GM21367 (cell line): Measurements from ENCODE around the gene SH3GLB1.

Source experiments
- ATAC-seq: cut with Tn5 transposase; IDR thresholded peaks from one replicate; pipeline ENCODE4 v1.9.1; 2021; ENCODE audit not compliant: unreplicated experiment

The SH3GLB1 gene

DNA sequence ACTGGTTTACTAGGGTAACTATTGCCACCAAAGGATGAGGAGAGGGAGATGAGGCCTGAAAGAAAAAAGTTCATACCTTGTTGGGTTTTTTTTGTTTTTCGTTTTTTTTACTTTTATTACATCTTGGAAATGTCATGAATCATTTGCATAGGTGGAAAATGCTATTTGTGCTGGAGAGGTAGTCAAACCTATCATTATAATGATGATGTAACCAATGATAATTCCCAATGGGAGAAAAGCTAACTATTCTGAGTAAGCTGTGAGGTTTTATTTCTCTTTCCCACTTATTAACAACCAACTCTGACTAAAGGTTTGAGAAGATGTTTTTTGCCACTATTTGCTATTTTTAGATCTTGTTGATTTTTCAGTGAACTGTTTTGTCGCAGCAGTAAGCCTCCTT lies 29.0 kb downstream of the SH3GLB1 start:
- ATAC-seq = no peak

DNA sequence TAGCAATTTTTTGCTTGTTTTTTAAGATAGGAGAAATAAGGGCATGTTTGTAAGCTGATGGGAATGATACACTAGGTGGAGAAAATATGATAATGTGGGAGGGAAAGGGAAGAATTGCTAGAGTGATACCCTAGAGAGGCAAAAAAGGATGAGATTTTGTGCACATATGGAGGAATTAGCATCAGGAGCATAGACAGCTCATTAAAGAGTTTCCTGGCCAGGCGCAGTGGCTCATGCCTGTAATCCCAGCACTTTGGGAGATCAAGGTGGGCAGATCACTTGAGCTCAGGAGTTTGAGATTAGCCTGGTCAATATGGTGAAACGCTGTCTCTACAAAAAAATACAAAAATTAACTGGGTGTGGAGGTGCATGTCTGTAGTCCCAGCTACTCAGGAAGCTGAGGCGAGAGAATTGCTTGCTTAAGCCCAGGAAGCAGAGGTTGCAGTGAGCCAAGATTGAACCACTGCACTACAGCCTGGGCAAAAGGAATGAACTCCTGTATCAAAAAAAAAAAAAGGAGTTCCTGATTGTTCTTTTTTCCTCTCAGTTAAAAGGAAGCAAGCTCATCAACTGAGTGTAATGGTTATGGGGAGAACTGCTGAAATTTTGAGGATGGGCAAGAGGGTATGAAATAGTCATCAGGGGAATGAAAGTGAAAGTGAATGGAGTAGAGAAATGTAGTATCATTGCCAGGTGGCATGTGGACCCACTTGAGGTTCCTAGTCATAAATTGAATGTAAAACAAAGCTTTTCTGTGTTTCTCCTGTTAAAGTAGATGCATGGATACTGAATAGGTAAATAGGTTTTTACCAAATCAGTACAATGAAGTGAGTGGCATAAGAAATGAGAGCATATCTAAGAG lies 35.5 kb downstream of the SH3GLB1 start:
- ATAC-seq = no peak

DNA sequence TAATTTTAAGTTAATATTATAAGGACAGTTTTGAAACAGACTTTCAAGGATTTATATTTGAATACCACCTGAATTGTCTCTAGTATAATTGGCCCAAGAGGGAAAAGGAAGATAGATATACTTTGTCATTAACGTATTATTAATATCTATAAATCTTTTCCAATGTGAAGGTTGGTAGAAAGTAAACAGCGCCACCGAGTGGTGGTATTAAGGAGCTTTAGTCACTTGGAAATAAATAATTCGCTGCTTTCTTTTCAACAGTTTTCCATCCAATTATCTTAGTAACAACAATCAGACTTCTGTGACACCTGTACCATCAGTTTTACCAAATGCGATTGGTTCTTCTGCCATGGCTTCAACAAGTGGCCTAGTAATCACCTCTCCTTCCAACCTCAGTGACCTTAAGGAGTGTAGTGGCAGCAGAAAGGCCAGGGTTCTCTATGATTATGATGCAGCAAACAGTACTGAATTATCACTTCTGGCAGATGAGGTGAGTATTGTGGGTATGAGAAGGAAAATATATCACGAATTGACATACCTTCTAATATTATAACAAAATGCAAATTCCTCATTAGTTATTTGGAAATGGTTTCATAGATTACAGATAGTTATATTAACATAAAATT lies 37.7 kb downstream of the SH3GLB1 start:
- ATAC-seq = no peak

DNA sequence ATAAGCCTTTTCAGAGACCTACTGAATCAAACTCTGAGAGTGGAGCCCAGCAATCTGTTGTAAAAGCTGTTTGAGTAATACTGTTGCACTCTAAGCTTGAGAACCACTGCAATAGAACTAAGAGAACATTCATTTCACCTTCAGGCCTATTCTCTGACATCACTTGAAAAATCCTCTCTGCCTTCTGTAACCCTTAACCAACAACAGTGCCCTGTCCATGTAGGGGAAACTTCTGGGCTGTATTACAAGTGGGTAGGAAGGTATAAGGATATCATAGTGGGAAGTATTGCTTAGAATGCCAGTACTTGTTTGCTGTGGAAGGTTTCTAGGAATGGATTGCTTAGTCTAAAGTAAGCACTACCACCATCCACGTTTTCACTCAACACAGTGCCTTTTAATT lies 42.9 kb downstream of the SH3GLB1 start:
- no peak for ATAC-seq

DNA sequence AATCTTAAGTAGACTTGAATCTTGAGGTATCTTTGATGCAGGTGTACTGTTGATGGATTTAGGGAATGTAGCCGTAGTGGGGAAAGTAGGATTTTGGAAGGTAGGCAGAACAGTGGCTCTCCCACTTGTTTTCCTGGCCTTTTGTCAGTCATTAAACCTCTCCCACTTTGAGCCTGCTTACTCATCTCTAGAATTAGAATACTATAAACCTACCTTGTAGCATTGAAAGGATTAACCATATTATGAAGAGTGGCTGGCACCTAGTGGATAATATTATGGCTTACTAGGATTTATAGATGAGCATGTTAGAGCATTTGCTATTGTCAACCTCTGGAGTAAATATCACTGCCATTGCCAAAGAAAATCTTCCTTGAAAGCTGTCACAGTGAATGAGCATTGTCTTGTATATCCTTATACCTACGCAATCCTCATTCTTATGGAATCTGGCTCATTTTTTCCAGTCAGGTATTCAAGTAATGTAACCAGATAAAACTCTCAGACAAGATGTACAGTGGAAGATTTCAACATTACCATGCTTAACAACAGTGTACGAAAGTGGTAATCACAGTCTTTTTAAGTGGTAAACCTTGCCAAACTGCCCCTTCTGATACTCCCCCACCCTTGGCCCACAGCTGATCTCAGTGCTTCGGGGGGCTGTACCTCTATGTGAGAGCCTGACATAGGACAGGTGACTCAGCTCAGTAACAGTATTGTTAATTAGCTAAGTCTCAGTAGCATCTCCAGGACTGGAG lies 44.4 kb downstream of the SH3GLB1 start:
- no peak for ATAC-seq

DNA sequence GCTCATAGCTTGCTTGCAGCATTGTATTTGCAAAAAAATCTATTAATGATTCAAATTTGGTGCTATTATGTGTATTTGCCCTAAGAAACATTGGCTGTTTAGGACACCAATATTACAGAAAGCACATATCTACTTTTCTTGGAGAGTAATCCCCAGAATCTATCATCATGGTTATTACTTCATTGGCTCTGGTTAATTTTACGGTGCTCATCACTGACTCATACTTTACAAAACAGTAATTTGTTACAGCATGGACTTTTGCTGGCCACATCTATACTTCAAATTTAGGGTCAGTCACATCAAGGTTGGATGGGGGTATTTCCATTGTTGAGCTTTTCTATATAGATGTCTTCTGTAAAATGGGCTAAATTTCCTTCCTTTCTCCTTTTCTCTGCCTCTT lies 45.7 kb downstream of the SH3GLB1 start:
- ATAC-seq = no peak

DNA sequence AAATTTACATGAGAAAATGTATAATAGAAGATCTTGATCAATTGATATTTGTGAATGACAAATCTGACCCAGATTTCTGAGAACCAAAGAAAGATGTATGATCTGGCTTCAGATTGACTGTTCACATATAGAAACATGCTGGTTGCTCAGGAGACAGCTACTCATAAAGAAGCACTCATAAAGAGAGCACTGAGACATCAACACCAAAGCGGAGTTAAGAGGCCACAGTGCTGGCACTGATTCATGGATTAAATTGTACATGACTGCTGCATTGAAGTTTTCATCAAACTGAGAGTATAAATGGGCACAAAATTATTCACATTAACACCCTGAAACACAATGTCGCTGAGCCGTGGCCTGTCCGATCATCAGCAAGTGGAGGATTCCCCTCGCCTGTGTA lies 46.2 kb downstream of the SH3GLB1 start:
- no peak for ATAC-seq

DNA sequence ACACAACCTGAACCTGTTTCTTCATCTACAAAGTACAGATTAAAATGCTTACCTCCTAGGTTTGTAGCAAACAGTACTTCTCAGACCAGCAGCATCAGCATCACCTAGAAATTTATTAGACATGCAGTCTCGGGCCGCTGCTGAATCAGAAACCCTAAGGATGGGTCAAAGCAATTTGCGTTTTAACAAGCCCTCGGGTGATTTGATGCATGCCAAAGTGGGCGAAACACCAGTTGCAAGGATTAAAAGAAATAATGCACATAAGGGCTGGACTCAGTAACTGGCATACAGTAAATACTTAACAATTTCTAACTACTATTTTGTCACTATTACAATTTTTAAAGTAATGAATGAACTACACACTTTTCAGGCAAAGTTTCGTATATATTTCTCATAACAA lies 47.5 kb downstream of the SH3GLB1 start:
- no peak for ATAC-seq

DNA sequence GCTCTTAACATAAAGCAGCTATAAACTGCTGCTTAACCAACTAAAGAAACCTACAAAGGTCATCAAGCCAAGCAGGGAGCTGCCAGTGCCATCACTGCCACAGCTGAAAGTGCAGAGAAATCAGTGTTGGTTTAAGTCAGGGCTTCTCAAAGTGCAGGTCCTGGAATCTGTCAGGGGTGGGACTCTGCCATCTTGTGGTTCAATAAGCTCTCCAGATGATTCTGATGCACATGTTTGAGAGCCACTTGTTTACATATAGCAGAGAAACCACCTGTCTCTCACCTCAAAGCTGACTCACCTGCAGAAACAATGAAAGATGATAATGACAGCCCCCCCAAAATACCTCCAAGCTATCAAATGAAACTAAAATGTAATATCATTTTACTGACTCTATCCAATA lies 49.3 kb downstream of the SH3GLB1 start:
- ATAC-seq = no peak

DNA sequence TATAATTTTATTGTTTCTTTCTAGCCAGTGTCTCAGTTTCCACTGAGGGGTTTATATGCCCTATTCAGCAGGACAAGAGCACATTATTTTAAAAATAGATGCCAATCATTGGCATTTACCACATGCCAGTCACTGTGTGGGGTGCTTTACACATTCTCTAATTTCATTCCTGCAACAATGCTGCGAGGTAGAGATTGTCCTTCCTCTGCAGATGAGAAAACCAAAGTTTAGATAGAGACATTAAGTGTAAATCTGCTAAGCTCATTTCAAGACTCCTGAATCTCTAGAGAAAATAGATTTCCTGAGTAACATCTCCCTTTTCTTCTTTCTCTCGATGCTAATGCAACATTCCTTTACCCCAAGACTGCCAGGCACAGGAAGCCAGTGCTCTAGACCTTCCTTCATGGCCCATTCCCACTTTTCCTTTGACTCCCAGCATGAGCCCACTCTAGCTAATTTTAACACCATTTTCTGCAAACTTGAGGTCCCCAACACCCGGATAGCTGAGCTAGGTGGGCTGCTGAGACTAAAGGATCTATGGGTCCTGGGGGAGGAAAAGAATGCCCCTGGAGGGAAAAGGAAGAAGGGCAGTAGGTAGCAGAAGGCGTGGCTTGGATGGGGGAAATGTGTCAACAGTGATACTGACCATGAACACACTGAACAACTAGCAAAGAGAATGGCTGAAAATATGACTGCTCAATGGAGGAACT lies 50.0 kb downstream of the SH3GLB1 start:
- ATAC-seq = no peak

DNA sequence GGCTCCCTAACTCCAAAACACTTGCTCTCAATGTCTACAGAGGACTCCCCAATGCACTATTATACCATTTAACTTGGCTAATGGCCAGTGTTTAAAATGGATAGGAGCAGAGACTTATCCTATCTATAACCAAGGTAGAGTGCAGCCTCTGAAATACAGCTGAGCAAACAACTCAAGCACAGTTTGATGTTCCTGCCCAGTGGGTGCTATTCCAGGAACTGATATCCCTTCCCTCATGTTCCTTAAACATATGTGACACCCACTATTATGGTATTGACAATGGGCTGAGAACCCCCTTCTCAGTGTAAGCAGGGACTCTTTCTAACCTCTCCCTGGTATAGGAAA lies 51.7 kb downstream of the SH3GLB1 start:
- ATAC-seq = no peak

DNA sequence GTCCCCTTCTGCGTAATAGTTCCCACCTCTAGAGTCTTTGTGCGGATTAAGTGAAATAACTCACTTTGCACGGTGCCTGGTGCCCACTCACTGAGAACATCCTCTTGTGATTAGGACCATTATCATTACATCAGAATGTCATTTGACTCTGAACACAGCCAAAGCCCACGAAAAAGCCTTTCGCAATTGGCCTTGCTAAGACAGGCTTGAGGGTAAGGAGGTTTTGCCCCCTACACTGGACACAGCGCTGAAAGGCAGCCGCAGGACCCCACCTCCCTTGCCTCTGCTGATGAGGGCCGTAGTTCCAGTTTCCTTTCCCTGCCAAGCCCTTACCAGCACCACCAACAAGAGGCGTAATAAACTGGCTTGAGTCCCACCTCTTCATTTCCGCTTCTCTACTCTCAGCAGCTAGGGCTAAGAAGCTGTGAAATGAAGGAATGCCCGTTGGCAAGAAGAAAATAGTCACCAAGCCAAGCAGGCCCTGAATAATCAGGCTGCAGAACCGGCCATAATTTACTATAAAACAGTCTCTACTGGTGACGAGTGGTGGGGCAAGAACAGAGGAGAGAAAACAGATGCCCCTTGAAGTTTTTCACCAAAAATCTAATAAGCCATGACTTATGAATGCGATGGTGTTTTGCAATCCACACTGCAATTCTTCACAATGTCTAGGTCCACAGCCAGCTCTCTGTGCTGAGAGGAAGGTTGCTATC lies 53.1 kb downstream of the SH3GLB1 start:
- ATAC-seq = no peak

DNA sequence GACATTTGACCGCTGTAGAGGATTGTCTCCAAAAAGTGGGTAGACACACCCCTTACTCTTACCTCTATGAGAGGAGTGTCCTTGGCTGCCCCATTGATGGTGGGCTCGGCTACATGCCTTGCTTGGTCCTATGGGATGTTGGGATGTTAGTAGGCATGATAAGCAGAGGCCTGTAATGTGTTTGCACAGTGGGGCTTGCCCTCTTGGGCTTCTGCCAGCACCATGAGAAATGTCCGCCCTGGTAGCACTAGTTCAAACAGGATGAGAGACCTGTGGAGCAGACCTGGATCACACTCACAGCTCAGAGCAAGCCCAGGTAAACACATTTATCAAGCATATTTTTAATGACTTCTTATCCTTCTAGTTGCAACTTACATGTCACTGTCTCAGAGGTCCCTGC lies 54.2 kb downstream of the SH3GLB1 start:
- no peak for ATAC-seq

DNA sequence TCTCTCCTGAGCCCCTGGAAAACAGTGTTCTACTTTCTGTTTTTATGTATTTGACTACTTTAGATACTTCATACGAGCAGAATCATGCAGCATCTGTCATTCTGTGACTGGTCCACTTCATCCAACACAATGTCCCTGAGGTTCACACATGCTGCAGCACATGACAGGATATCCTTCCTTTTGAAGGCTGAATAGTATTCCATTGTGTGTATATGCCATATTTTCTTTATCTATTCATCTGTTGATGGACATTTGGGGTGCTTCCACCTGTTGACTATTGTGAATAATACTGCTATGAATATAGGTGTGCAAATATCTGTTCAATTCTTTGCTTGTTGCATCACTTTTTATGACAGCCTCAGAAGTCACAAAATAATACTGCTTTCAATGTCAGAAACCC lies 55.8 kb downstream of the SH3GLB1 start:
- no peak for ATAC-seq

DNA sequence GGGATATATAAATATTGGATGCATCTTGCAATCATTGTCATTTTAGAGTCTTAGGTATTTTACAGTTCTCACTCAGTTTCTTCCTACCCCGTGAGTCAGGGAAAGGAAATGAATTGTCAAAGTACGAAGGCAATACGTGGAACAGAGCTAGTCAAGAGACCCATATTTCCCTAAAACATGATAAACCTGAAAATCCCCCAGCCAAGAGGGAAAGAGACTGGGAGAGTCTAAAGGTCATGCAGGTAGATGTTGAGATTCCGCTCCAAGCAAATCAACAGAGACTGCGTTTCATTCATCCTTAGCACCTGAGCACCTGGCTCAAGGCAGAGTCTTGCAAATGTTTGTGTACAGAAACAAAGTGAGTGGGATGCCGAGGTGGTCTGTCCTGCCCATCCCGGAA lies 58.0 kb downstream of the SH3GLB1 start:
- no peak for ATAC-seq

DNA sequence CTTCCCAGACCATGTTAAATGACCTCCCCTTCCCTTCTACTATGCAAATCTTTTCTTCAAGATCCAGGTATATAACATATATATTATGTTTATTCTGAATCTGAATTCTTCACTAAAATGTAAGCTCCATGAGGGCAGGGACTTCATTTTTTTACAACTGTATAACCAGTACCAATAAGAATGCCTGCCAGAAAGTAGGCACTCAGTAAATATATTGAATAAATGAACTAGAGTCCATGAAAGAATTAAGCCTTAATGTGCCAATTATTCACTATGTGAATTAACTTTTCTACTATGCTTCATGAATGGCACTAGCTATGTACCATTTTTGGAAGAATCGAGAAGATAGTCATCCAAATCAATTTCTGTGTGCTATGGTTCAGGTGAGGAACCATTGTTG lies 60.1 kb downstream of the SH3GLB1 start:
- no peak for ATAC-seq

DNA sequence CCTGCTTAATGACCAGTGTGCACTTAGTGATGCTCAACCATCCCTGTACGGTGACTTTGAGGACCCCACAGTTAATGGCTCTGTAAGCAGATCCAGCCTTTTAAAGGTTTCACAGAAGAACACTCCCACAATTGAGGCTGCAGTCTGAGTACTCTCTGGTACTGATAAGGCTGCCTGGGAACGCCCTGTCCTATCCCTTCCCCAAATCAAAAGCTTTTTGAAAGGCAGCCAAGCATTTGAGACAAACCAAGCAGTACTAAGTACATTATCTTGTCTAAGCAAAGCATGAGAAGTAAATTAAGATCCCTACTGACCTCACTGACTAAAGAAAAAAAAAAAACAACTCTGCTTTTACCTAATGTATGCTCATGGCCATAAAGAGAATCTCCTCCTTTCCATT lies 60.7 kb downstream of the SH3GLB1 start:
- ATAC-seq = no peak

DNA sequence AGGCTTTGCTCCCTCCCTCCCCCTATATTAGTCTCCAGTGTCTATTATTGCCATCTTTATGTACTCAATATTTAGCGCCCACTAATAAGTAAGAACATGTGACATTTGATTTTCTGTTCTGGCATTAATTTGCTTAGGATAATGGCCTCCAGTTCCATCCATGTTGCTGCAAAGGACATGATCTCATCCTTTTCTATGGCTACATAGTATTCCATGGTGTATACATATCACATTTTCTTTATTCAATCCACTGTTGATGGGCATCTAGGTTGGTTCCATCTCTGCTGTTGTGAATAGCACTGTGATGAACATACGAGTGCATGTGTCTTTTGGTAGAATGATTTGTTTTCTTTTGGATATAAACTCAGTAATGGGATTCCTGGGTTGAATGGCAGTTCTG lies 61.3 kb downstream of the SH3GLB1 start:
- no peak for ATAC-seq

DNA sequence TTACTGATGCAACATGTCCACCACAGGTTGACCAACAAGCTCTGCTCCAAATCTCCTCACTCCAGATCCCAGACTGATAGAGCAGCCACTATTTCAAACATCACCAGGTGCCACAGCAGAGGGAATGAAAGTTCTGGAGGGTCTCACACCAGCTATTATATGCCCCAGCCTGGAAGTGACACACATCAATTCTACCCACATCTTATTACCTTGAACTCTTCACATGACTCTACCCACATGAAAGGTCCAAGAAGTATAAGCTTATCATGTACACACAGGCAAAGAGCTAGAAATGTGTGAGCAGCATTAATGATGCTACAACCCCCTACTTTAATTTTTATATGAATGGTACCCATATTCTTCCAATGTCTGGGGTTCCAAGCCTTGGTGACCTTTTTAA lies 64.2 kb downstream of the SH3GLB1 start:
- no peak for ATAC-seq

DNA sequence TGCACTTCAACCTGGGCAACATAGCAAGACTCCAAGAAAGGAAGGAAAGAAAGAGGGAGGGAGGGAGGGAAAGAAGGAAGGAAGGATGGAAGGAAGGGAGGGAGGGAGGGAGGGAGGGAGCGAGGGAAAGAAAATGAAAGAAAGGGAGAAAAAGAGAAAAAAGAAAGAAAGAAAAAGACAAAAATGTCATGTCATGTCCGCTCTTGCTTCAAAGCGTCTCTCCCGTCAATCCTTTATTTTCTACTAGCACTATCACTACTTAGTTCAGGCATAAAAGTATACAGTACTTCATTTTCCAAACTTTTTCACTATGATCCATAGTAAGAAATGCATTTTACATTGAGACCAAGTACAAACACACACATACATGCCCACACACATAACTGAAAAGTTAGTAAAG lies 64.7 kb downstream of the SH3GLB1 start:
- ATAC-seq = no peak
